IMR-90 (cell line): ENCODE data around the gene REST. TPM values are rescaled to one million over a fixed set of nuclear protein-coding genes. Genes with fewer than 3 reads are reported as not detected.

ENCODE experiments used
- ATAC-seq: fragments of 200-7000 bp; cut with Tn5 transposase; 2 replicates; pipeline ENCODE4 v1.9.1; 2020; ENCODE audit warnings: low read depth, mild to moderate bottlenecking, moderate library complexity
- BruUV-seq: library from RNA; stranded (reverse); fragments of 400-500 nt; replicated peaks from 2 replicates; lab custom pipeline; 2021; lab: Mats Ljungman, UMichigan
- CTCF ChIA-PET: fragments of 300-600 bp; formaldehyde crosslinking; extraction: SDS; loops from one replicate; lab custom pipeline; 2021; ENCODE audit warnings: antibody characterized with exemption; lab: Yijun Ruan, JAX
- POLR2A ChIA-PET: fragments of 300-600 bp; sonication (Branson Sonifier 250); formaldehyde crosslinking; loops from one replicate; lab custom pipeline; 2022; ENCODE audit warnings: antibody characterized with exemption; ENCODE audit not compliant: unreplicated experiment; lab: Charles Lee
- DNase-seq: peaks from one replicate; pipeline ENCODE4 v3.0.0; 2013
- H2AFZ ChIP-seq: replicated peaks from 2 replicates; pipeline ENCODE3; 2013; ENCODE audit warnings: low read length, mild to moderate bottlenecking; ENCODE audit not compliant: poor library complexity
- H2AK5ac ChIP-seq: 2 replicates; pipeline ENCODE4 v1.6.1; 2013; ENCODE audit warnings: low read depth, low read length, inconsistent platforms
- H2AK9ac ChIP-seq: replicated peaks from 2 replicates; pipeline ENCODE3; 2013; ENCODE audit warnings: mild to moderate bottlenecking, low read depth, low read length, moderate library complexity; ENCODE audit not compliant: poor library complexity
- H2BK120ac ChIP-seq: 2 replicates; pipeline ENCODE4 v1.6.1; 2013; ENCODE audit warnings: low read depth, low read length, inconsistent platforms
- H2BK15ac ChIP-seq: 3 replicates; pipeline ENCODE4 v1.6.1; 2013; ENCODE audit warnings: low read depth, low read length, inconsistent platforms
- H2BK20ac ChIP-seq: 2 replicates; pipeline ENCODE4 v1.6.1; 2013; ENCODE audit warnings: low read depth, mild to moderate bottlenecking, inconsistent platforms, low read length, moderate library complexity
- H2BK5ac ChIP-seq: 2 replicates; pipeline ENCODE4 v1.6.1; 2013; ENCODE audit warnings: mild to moderate bottlenecking, low read depth, low read length, inconsistent platforms; ENCODE audit not compliant: poor library complexity, severe bottlenecking
- H3K14ac ChIP-seq: replicated peaks from 2 replicates; pipeline ENCODE4 v1.6.1; 2013; ENCODE audit warnings: low read depth, low read length, inconsistent platforms
- H3K18ac ChIP-seq: 2 replicates; pipeline ENCODE4 v1.6.1; 2013; ENCODE audit warnings: low read depth, low read length, control low read depth
- H3K23ac ChIP-seq: 2 replicates; pipeline ENCODE4 v1.6.1; 2013; ENCODE audit warnings: low read depth, low read length, inconsistent platforms
- H3K27ac ChIP-seq: 2 replicates; pipeline ENCODE4 v1.5.1; 2013; ENCODE audit warnings: mild to moderate bottlenecking, control low read depth, low read length; ENCODE audit not compliant: insufficient read depth
- H3K27me3 ChIP-seq: 2 replicates; pipeline ENCODE4 v1.6.1; 2013; ENCODE audit warnings: low read length; ENCODE audit not compliant: control insufficient read depth, insufficient read depth
- H3K36me3 ChIP-seq: 2 replicates; pipeline ENCODE4 v1.6.1; 2013; ENCODE audit warnings: low read length, mixed read lengths; ENCODE audit not compliant: control insufficient read depth, insufficient read depth
- H3K4ac ChIP-seq: 2 replicates; pipeline ENCODE4 v1.6.1; 2013; ENCODE audit warnings: low read depth, low read length, inconsistent platforms
- H3K4me1 ChIP-seq: 2 replicates; pipeline ENCODE4 v1.6.1; 2013; ENCODE audit warnings: low read length, mixed read lengths; ENCODE audit not compliant: control insufficient read depth, insufficient read depth
- H3K4me2 ChIP-seq: 2 replicates; pipeline ENCODE4 v1.6.1; 2013; ENCODE audit warnings: low read depth, mild to moderate bottlenecking, control low read depth, low read length, moderate library complexity
- H3K4me3 ChIP-seq: 2 replicates; pipeline ENCODE4 v1.5.1; 2013; ENCODE audit warnings: low read depth, mild to moderate bottlenecking, control low read depth, low read length, moderate library complexity; ENCODE audit not compliant: insufficient read depth
- H3K56ac ChIP-seq: 2 replicates; pipeline ENCODE4 v1.6.1; 2013; ENCODE audit warnings: low read length, inconsistent platforms; ENCODE audit not compliant: insufficient read depth; ENCODE audit errors: extremely low read depth
- H3K79me1 ChIP-seq, 2 experiments: 2 replicates each; pipeline ENCODE4 v1.6.1; 2013; ENCODE audit warnings: low read length in 2 of 2, inconsistent platforms in 1 of 2, low read depth in 1 of 2
- H3K9ac ChIP-seq: 2 replicates; pipeline ENCODE4 v1.6.1; 2013; ENCODE audit warnings: low read depth, low read length, control low read depth
- H3K9me1 ChIP-seq: 2 replicates; pipeline ENCODE4 v1.6.1; 2013; ENCODE audit warnings: low read length, inconsistent platforms; ENCODE audit not compliant: insufficient read depth
- H3K9me3 ChIP-seq: 2 replicates; pipeline ENCODE4 v1.6.1; 2013; ENCODE audit warnings: low read length; ENCODE audit not compliant: control insufficient read depth, insufficient read depth
- H4K20me1 ChIP-seq: 2 replicates; pipeline ENCODE4 v1.6.1; 2013; ENCODE audit warnings: low read length, inconsistent platforms; ENCODE audit not compliant: insufficient read depth
- H4K5ac ChIP-seq: 2 replicates; pipeline ENCODE4 v1.6.1; 2013; ENCODE audit warnings: mild to moderate bottlenecking, low read depth, low read length, control low read depth
- H4K8ac ChIP-seq, 2 experiments: 2 replicates each; pipeline ENCODE4 v1.6.1; 2013; ENCODE audit warnings: low read depth in 2 of 2, low read length in 2 of 2, control low read depth in 1 of 2, inconsistent platforms in 1 of 2
- H4K91ac ChIP-seq: 2 replicates; pipeline ENCODE4 v1.6.1; 2013; ENCODE audit warnings: low read depth, low read length, inconsistent platforms; ENCODE audit not compliant: insufficient read depth
- BHLHE40 ChIP-seq: fragments of 150-350 bp; IDR thresholded peaks from 2 replicates; pipeline ENCODE4 v1.6.1; 2016; ENCODE audit warnings: mild to moderate bottlenecking, low read depth, low read length
- CEBPB ChIP-seq: IDR thresholded peaks from 2 replicates; pipeline ENCODE4 v1.6.1; 2012; ENCODE audit warnings: low read depth, low read length, improper control_type of control experiment
- CTCF ChIP-seq: conservative IDR thresholded peaks from 2 replicates; pipeline ENCODE4 v1.5.1; 2012; ENCODE audit warnings: mild to moderate bottlenecking, low read depth, low read length, improper control_type of control experiment
- MAFK ChIP-seq: IDR thresholded peaks from 2 replicates; pipeline ENCODE4 v1.6.1; 2012; ENCODE audit warnings: low read depth, low read length, improper control_type of control experiment
- MAZ ChIP-seq: IDR thresholded peaks from 2 replicates; pipeline ENCODE4 v1.6.1; 2012; ENCODE audit warnings: low read depth, mild to moderate bottlenecking, low read length, improper control_type of control experiment, moderate library complexity, borderline replicate concordance
- MXI1 ChIP-seq: IDR thresholded peaks from 2 replicates; pipeline ENCODE4 v1.6.1; 2012; ENCODE audit warnings: low read depth, mild to moderate bottlenecking, low read length, moderate library complexity, borderline replicate concordance
- POLR2A ChIP-seq: IDR thresholded peaks from 2 replicates; pipeline ENCODE4 v1.6.1; 2012; ENCODE audit warnings: mild to moderate bottlenecking, low read depth, low read length
- RCOR1 ChIP-seq: IDR thresholded peaks from 2 replicates; pipeline ENCODE4 v1.6.1; 2012; ENCODE audit warnings: mild to moderate bottlenecking, low read length, improper control_type of control experiment; ENCODE audit not compliant: insufficient replicate concordance
- RFX5 ChIP-seq: IDR thresholded peaks from 2 replicates; pipeline ENCODE4 v1.8.0; 2012; ENCODE audit warnings: low read depth, mild to moderate bottlenecking, low read length, moderate library complexity
- SMC3 ChIP-seq: fragments of 150-350 bp; IDR thresholded peaks from 2 replicates; pipeline ENCODE4 v1.6.1; 2016; ENCODE audit warnings: low read depth, mild to moderate bottlenecking, antibody characterized with exemption, low read length, moderate library complexity
- WGBS, 2 experiments: methylation state at CpG; one replicate each; pipeline versions ENCODE4 v1.1.5 to v1.1.7; 2013; ENCODE audit warnings: missing lambda C conversion rate in 2 of 2; ENCODE audit not compliant: insufficient read length in 1 of 2; ENCODE audit errors: extremely low coverage in 2 of 2; 5-methylcytosine and 5-hydroxymethylcytosine counted together
- dilution Hi-C: fragments of 300-500 bp; cut with HindIII; formaldehyde crosslinking; loops from one replicate; pipeline ENCODE4 v1.14.3; 2018; ENCODE audit warnings: low sequenced_read_pairs; ENCODE audit not compliant: unreplicated experiment
- in situ Hi-C: fragments of 300-500 bp; cut with MboI; formaldehyde crosslinking; loops from 3 replicates; pipeline ENCODE4 v1.14.3; 2019; ENCODE audit warnings: low sequenced_read_pairs, inconsistent platforms, mixed read lengths
- intact Hi-C: fragments of 100-400 bp; cut with micrococcal nuclease; formaldehyde crosslinking; loops from 2 replicates; pipeline ENCODE4 v1.10.0; 2022
- polyA plus RNA-seq, 3 experiments: library from polyadenylated mRNA; depleted of rRNA; stranded (reverse); fragments of >200 nt; gene quantifications; 2 replicates each; pipeline ENCODE4 v1.2.3, GENCODE V29; 2012; ENCODE audit warnings: low replicate concordance in 1 of 3
- total RNA-seq: library from RNA; depleted of rRNA; stranded (reverse); fragments of >200 nt; gene quantifications from 2 replicates; pipeline ENCODE4 v1.2.3, GENCODE V29; 2012
- TF ChIP-seq, protein P1 (sequence below): fragments of 150-350 bp; IDR thresholded peaks from 2 replicates; pipeline ENCODE4 v1.6.1; 2017; ENCODE audit warnings: mild to moderate bottlenecking, antibody characterized with exemption, low read length, low read depth

The REST gene
- total and polyA plus RNA-seq, 2 of the 4 experiments (the other 2 are of a cell fraction): 10.0 to 66.9 TPM

- H2BK20ac ChIP-seq: no peak overlapping the region
- no peak overlapping the region for H3K4ac ChIP-seq
- no peaks in the 10 kb centered on the region for H3K4me1 ChIP-seq
- no peak overlapping the region for H4K5ac ChIP-seq
- DNase-seq (peak; percentile 79), ATAC-seq (peak; percentile 40; the same call in 1 of the 2 replicates)
- H3K14ac ChIP-seq: no peak overlapping the region
- no peak overlapping the region for H3K27ac ChIP-seq
- no peak overlapping the region for H2AK5ac ChIP-seq
- no peak overlapping the region for H3K4me3 ChIP-seq
- no peak overlapping the region for H4K91ac ChIP-seq
- H3K79me1 ChIP-seq: peaks cover 23 to 58% of the 10 kb centered on the region in 2 experiments
- BruUV-seq: no TSS peak
- peak; percentile 28; the same call in 1 of the 2 replicates for TF ChIP-seq BHLHE40
- no peak for TF ChIP-seq RFX5
- TF ChIP-seq MXI1: no peak
- TF ChIP-seq POLR2A: no peak
- no peak for TF ChIP-seq RCOR1
- TF ChIP-seq, protein P1, sequence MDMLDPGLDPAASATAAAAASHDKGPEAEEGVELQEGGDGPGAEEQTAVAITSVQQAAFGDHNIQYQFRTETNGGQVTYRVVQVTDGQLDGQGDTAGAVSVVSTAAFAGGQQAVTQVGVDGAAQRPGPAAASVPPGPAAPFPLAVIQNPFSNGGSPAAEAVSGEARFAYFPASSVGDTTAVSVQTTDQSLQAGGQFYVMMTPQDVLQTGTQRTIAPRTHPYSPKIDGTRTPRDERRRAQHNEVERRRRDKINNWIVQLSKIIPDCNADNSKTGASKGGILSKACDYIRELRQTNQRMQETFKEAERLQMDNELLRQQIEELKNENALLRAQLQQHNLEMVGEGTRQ: no peak
- peak; percentile 94 for TF ChIP-seq CEBPB
- no peak for TF ChIP-seq MAZ
- no peak for TF ChIP-seq SMC3
- TF ChIP-seq CTCF: no peak
- no peak for TF ChIP-seq MAFK
- no CpG with 5 or more reads among the region's 6 CpGs for WGBS, 2 experiments
- H3K18ac ChIP-seq: no peak overlapping the region
- in situ Hi-C loops (no loop called here), intact Hi-C loops (no loop called here), dilution Hi-C loops (no loop called here)
- no peak overlapping the region for H2BK15ac ChIP-seq
- POLR2A ChIA-PET: no interaction called here
- no peak overlapping the region for H3K56ac ChIP-seq
- H3K23ac ChIP-seq: no peak overlapping the region
- H2AK9ac ChIP-seq: no peak overlapping the region
- no peak overlapping the region for H3K9ac ChIP-seq
- no peak overlapping the region for H2BK5ac ChIP-seq
- CTCF ChIA-PET: no interaction called here
- H2AFZ ChIP-seq: no peak overlapping the region
- peaks cover 35% of the 10 kb centered on the region for H3K36me3 ChIP-seq
- peaks cover 19% of the 10 kb centered on the region for H4K20me1 ChIP-seq
- H4K8ac ChIP-seq: no peak overlapping the region
- peaks cover 7% of the 10 kb centered on the region; the same call in 1 of the 2 replicates for H3K9me1 ChIP-seq
- H3K27me3 ChIP-seq: no peaks in the 10 kb centered on the region
- no peak overlapping the region for H2BK120ac ChIP-seq
- no peak overlapping the region for H3K4me2 ChIP-seq
- no peaks in the 10 kb centered on the region for H3K9me3 ChIP-seq
Measured at GRCh38 chr4:56990109-56990905, 82.6 kb downstream of the REST start.
